Measurements from ENCODE around the gene HENMT1. TPM values are rescaled to one million over a fixed set of nuclear protein-coding genes. Genes with fewer than 3 reads are reported as not detected.

Gene HENMT1
- total and polyA plus RNA-seq, 4 donors: 3.4 to 7.8 (median 4.7) TPM

DNA sequence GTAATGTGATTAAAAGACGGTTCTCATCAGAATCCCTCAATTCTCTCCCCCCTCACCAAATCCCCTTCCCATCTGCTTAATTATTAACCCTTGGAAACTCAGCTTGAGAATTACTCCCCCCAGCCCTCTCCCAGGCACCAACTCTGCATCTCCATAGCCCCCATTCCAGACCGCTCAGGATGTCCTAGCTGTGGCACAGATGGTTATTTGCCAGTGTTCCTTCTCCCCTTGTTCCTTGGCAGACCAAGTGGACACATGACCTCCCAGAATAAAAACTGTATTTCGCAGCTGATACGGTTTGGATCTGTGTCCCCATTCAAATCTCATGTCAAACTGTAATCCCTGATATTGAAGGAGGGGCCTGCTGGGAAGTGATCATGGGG, 14.6 kb downstream of the HENMT1 start:
- H3K9ac ChIP-seq (ENCODE audit: insufficient read depth in 1 of 2, low read length in 2 of 2): no peak overlapping the region
- no peak for ATAC-seq (ENCODE audit: insufficient read depth, low FRiP score)
- WGBS, 2 donors: 58 to 77% methylated on average over 4 of the region's 4 CpGs
- H3K27me3 ChIP-seq (ENCODE audit: control insufficient read depth in 3 of 3, insufficient read depth in 3 of 3, low read length in 2 of 3): no peaks in the 10 kb centered on the region
- peaks cover 0 to 19% (median 5%) of the 10 kb centered on the region in 5 donors for H3K4me1 ChIP-seq (ENCODE audit: control insufficient read depth in 5 of 5, insufficient read depth in 5 of 5, low read length in 5 of 5)
- DNase-seq: peak in 1 of 3 donors; percentile 4
- TF ChIP-seq, protein P1, sequence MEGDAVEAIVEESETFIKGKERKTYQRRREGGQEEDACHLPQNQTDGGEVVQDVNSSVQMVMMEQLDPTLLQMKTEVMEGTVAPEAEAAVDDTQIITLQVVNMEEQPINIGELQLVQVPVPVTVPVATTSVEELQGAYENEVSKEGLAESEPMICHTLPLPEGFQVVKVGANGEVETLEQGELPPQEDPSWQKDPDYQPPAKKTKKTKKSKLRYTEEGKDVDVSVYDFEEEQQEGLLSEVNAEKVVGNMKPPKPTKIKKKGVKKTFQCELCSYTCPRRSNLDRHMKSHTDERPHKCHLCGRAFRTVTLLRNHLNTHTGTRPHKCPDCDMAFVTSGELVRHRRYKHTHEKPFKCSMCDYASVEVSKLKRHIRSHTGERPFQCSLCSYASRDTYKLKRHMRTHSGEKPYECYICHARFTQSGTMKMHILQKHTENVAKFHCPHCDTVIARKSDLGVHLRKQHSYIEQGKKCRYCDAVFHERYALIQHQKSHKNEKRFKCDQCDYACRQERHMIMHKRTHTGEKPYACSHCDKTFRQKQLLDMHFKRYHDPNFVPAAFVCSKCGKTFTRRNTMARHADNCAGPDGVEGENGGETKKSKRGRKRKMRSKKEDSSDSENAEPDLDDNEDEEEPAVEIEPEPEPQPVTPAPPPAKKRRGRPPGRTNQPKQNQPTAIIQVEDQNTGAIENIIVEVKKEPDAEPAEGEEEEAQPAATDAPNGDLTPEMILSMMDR (IDR thresholded peaks at IDR 0.05; ENCODE audit: control extremely low read depth, extremely low read depth): no peak
- H3K4me3 ChIP-seq: no peak overlapping the region
- H3K36me3 ChIP-seq (ENCODE audit: control insufficient read depth in 4 of 4, insufficient read depth in 4 of 4, low read length in 4 of 4): peaks cover 0 to 3% (median 0%) of the 10 kb centered on the region in 4 donors
- H3K27ac ChIP-seq (ENCODE audit: low read depth in 1 of 2, low read length in 1 of 2): peak overlapping the region in 1 of 2 donors; percentile 76
- no peaks in the 10 kb centered on the region for H3K9me3 ChIP-seq (ENCODE audit: control insufficient read depth in 4 of 4, insufficient read depth in 3 of 4, low read length in 3 of 4)

DNA sequence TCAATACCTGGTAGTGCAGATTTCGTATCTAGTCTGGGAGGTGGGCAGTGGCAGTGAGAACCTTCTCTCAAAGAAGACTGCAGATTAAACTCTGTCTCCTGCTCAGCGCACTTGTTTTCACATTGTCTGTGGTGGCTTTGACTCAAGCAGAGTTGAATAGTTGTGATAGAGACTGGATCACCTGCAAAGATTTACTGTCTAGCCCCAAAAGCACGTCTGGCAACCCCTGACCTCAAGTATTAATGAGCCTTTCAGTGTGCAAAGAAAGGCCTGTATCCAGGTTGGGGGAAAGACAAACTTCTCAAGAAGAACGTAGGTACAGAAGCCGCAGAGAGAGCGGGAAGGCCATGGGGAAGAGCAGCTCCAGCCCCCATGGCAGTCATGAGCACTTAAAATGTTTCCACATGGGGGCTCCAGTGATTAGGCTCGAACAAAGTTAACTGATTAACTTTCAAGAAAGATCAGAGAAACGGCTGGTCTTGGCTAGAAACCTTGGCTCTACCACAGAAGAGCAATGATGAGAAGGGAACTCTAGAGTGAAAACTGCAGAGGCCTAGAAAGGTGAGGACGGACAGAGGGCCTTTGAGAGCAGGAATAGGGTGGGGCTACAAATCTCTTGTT, 15.2 kb downstream of the HENMT1 start:
- DNase-seq: peak in 1 of 3 donors; percentile 44
- no peaks in the 10 kb centered on the region for H3K27me3 ChIP-seq (ENCODE audit: control insufficient read depth in 3 of 3, insufficient read depth in 3 of 3, low read length in 2 of 3)
- 75 to 76% methylated on average over 9 of the region's 9 CpGs for WGBS, 2 donors
- H3K4me1 ChIP-seq (ENCODE audit: control insufficient read depth in 5 of 5, insufficient read depth in 5 of 5, low read length in 5 of 5): peaks cover 0 to 19% (median 5%) of the 10 kb centered on the region in 5 donors
- ATAC-seq (ENCODE audit: insufficient read depth, low FRiP score): no peak
- H3K36me3 ChIP-seq (ENCODE audit: control insufficient read depth in 4 of 4, insufficient read depth in 4 of 4, low read length in 4 of 4): peaks cover 0 to 3% (median 0%) of the 10 kb centered on the region in 4 donors
- H3K9me3 ChIP-seq (ENCODE audit: control insufficient read depth in 4 of 4, insufficient read depth in 3 of 4, low read length in 3 of 4): no peaks in the 10 kb centered on the region
- TF ChIP-seq, protein P1 (IDR thresholded peaks at IDR 0.05; ENCODE audit: control extremely low read depth, extremely low read depth): no peak
- H3K9ac ChIP-seq (ENCODE audit: insufficient read depth in 1 of 2, low read length in 2 of 2): no peak overlapping the region
- peak overlapping the region in 1 of 2 donors; percentile 46 for H3K27ac ChIP-seq (ENCODE audit: low read depth in 1 of 2, low read length in 1 of 2)
- H3K4me3 ChIP-seq: no peak overlapping the region

DNA sequence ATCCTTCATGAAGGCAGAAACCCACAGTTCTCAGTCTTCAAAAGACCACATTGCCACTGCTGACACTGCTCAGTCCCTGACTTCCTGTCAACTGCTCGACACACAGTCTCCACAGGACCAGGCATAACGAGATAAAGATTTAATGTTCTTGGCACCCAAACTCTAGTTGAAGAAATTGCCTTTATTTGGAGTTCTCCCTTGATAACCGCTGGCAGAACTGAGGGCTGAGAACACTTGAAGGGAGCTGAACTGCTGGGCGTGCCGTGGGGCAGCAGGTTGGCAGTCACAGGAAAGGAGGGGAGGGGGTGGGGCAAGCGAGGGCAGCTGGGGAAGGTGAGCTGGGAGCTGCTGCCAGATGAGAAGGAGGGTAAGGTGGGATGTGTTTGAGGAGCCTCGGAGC, 15.9 kb downstream of the HENMT1 start:
- ATAC-seq (ENCODE audit: insufficient read depth, low FRiP score): no peak
- H3K9ac ChIP-seq (ENCODE audit: insufficient read depth in 1 of 2, low read length in 2 of 2): no peak overlapping the region
- H3K27me3 ChIP-seq (ENCODE audit: control insufficient read depth in 3 of 3, insufficient read depth in 3 of 3, low read length in 2 of 3): no peaks in the 10 kb centered on the region
- H3K9me3 ChIP-seq (ENCODE audit: control insufficient read depth in 4 of 4, insufficient read depth in 3 of 4, low read length in 3 of 4): no peaks in the 10 kb centered on the region
- WGBS, 2 donors: 24 to 30% methylated on average over 7 of the region's 7 CpGs
- H3K27ac ChIP-seq (ENCODE audit: low read depth in 1 of 2, low read length in 1 of 2): peak overlapping the region in 1 of 2 donors; percentile 13
- peak in 2 of 3 donors; percentile 26 to 44 for DNase-seq
- H3K4me1 ChIP-seq (ENCODE audit: control insufficient read depth in 5 of 5, insufficient read depth in 5 of 5, low read length in 5 of 5): peaks cover 0 to 19% (median 5%) of the 10 kb centered on the region in 5 donors
- TF ChIP-seq, protein P1 (IDR thresholded peaks at IDR 0.05; ENCODE audit: control extremely low read depth, extremely low read depth): no peak
- H3K4me3 ChIP-seq: no peak overlapping the region
- peaks cover 0 to 3% (median 0%) of the 10 kb centered on the region in 4 donors for H3K36me3 ChIP-seq (ENCODE audit: control insufficient read depth in 4 of 4, insufficient read depth in 4 of 4, low read length in 4 of 4)

All from lung (tissue), 12 donors.